Measurements from ENCODE around the gene SLC19A3.
"Not testable (repeated sequence)": the region's sequence is repeated elsewhere in the genome, so short reads cannot be mapped to it uniquely, and the experiment has no call there.

Gene SLC19A3

GRCh38 chr2:227724394-227725039 is 6.7 kb upstream of the SLC19A3 start, which contains the start of gene SCYGR6:
Gene SCYGR6 (minus strand): TSS chr2:227724757. CDS start chr2:227724757, 0 bp downstream.
- no peaks in the 10 kb centered on the region for H4K20me1 ChIP-seq (ENCODE audit: control insufficient read depth, insufficient read depth, low read depth, low read length)
- H3K4me2 ChIP-seq (ENCODE audit: low read length) = no peak within 1 kb of the TSS
- no peak for TF ChIP-seq CTCF (IDR thresholded peaks at IDR 0.05; ENCODE audit: low read depth, low read length, poor library complexity, severe bottlenecking)
- no peak for TF ChIP-seq EZH2phosphoT487 (IDR thresholded peaks at IDR 0.05; ENCODE audit: borderline replicate concordance, low read length)
- H3K36me3 ChIP-seq (ENCODE audit: control insufficient read depth, low read length) = no peaks in the 10 kb centered on the region
- no peaks in the 10 kb centered on the region for H3K4me1 ChIP-seq (ENCODE audit: control insufficient read depth, low read length)
- no peaks in the 10 kb centered on the region for H3K9me3 ChIP-seq (ENCODE audit: control insufficient read depth, insufficient read depth, low read length)
- H3K27me3 ChIP-seq (ENCODE audit: control insufficient read depth, low read length) = no peaks in the 10 kb centered on the region
- no peak within 1 kb of the TSS for H3K27ac ChIP-seq (ENCODE audit: low read depth, low read length)
- H3K9me2 ChIP-seq (replicated peaks; ENCODE audit: control insufficient read depth, low read length) = no peaks in the 10 kb centered on the region
- no peaks in the 10 kb centered on the region for H3K79me2 ChIP-seq (ENCODE audit: control insufficient read depth, low read length)
- H3F3A ChIP-seq (ENCODE audit: control insufficient read depth, insufficient read depth) = no peaks in the 10 kb centered on the region
- H3K4me3 ChIP-seq (ENCODE audit: low read length) = no peak within 1 kb of the TSS

DNA sequence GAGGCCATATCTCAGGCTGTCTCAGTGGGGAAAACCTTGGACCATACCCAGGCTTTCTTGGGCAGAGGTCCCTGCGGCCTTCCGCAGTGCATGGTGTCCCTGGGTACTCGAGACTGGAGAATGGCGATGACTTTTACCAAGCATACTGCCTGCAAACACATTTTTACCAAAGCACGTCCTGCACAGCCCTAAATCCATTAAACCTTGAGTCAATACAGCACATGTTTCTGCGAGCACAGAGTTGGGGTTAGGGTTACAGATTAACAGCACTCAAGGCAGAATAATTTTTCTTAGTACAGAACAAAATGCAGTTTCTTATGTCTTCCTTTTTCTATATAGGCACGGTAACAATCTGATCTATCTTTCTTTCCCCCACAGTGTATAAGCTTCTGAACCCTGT is 5.0 kb upstream of the SLC19A3 start:
- H3K27me3 ChIP-seq (ENCODE audit: control insufficient read depth, low read length); H3K4me3 ChIP-seq (ENCODE audit: low read length); H3K4me1 ChIP-seq (ENCODE audit: control insufficient read depth, low read length); H3K9me2 ChIP-seq (replicated peaks; ENCODE audit: control insufficient read depth, low read length); H3K9me3 ChIP-seq (ENCODE audit: control insufficient read depth, insufficient read depth, low read length); H3F3A ChIP-seq (ENCODE audit: control insufficient read depth, insufficient read depth); H3K79me2 ChIP-seq (ENCODE audit: control insufficient read depth, low read length); H4K20me1 ChIP-seq (ENCODE audit: control insufficient read depth, insufficient read depth, low read depth, low read length); H3K36me3 ChIP-seq (ENCODE audit: control insufficient read depth, low read length); H3K4me2 ChIP-seq (ENCODE audit: low read length); H3K27ac ChIP-seq (ENCODE audit: low read depth, low read length): not testable (repeated sequence)

GRCh38 chr2:227720680-227721079 is 2.9 kb upstream of the SLC19A3 start:
- Histone ChIP-seq H3K4me3 (ENCODE audit: low read length) (no peak overlapping the region), H3K27ac (ENCODE audit: low read depth, low read length) (no peak overlapping the region), H4K20me1 (ENCODE audit: control insufficient read depth, insufficient read depth, low read depth, low read length) (no peaks in the 10 kb centered on the region), H3K9me2 (replicated peaks; ENCODE audit: control insufficient read depth, low read length) (no peaks in the 10 kb centered on the region), H3K4me1 (ENCODE audit: control insufficient read depth, low read length) (no peaks in the 10 kb centered on the region), H3K79me2 (ENCODE audit: control insufficient read depth, low read length) (no peaks in the 10 kb centered on the region), H3K27me3 (ENCODE audit: control insufficient read depth, low read length) (no peaks in the 10 kb centered on the region), H3K4me2 (ENCODE audit: low read length) (no peak overlapping the region), H3K9me3 (ENCODE audit: control insufficient read depth, insufficient read depth, low read length) (no peaks in the 10 kb centered on the region), H3K36me3 (ENCODE audit: control insufficient read depth, low read length) (no peaks in the 10 kb centered on the region), H3F3A (ENCODE audit: control insufficient read depth, insufficient read depth) (no peaks in the 10 kb centered on the region)
- no peak for TF ChIP-seq CTCF (IDR thresholded peaks at IDR 0.05; ENCODE audit: low read depth, low read length, poor library complexity, severe bottlenecking)
- TF ChIP-seq EZH2phosphoT487 (IDR thresholded peaks at IDR 0.05; ENCODE audit: borderline replicate concordance, low read length) = no peak

DNA sequence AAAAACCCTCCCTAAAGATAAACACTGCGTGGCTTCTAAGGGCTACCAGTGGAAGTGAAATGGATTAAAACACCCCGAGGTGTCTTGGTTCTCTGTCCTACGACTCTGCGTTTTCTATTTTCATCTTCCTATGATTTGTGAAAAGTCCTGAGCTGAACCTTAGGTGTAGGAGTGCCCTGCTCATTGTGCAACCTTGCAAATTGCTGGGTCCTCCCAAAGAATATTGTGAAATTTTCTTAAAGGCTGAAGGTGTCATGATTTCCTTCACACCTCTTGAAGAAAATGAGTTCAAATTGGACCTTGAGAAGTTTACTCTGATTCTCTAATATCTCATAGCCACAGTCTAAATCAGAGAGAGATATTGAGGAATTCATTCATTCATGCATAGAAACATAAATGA is 1.8 kb upstream of the SLC19A3 start:
- Histone ChIP-seq H3K4me3 (ENCODE audit: low read length) (no peak overlapping the region), H3K9me3 (ENCODE audit: control insufficient read depth, insufficient read depth, low read length) (no peaks in the 10 kb centered on the region), H3F3A (ENCODE audit: control insufficient read depth, insufficient read depth) (no peaks in the 10 kb centered on the region), H3K9me2 (replicated peaks; ENCODE audit: control insufficient read depth, low read length) (no peaks in the 10 kb centered on the region), H3K4me1 (ENCODE audit: control insufficient read depth, low read length) (no peaks in the 10 kb centered on the region), H3K36me3 (ENCODE audit: control insufficient read depth, low read length) (no peaks in the 10 kb centered on the region), H3K27ac (ENCODE audit: low read depth, low read length) (no peak overlapping the region), H3K4me2 (ENCODE audit: low read length) (no peak overlapping the region), H3K27me3 (ENCODE audit: control insufficient read depth, low read length) (no peaks in the 10 kb centered on the region), H3K79me2 (ENCODE audit: control insufficient read depth, low read length) (no peaks in the 10 kb centered on the region), H4K20me1 (ENCODE audit: control insufficient read depth, insufficient read depth, low read depth, low read length) (no peaks in the 10 kb centered on the region)
- TF ChIP-seq CTCF (IDR thresholded peaks at IDR 0.05; ENCODE audit: low read depth, low read length, poor library complexity, severe bottlenecking) = no peak
- no peak for TF ChIP-seq EZH2phosphoT487 (IDR thresholded peaks at IDR 0.05; ENCODE audit: borderline replicate concordance, low read length)

All from DOHH2 (cell line).